ENCODE data around the gene LAG3.

DNA sequence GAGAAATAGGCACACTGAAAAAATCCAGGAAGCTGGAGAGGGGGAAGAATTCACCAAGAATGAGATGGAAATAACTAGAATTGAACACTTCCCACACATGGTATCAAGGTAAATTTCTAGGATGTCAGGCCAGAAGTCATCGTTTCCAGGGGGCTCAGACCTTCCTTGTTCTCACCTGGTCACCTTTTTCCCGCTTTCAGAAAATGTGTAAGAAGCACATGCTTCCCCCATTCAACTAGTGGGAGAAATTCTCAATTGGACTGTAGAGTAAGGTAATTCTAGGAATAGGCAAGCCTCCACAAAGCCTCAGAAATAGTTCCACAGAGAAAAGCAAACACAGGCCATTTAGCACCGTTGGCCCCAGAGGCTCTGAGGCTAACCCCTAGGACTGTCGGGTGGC is 8.9 kb upstream of the LAG3 start:
- TF ChIP-seq, protein P1, sequence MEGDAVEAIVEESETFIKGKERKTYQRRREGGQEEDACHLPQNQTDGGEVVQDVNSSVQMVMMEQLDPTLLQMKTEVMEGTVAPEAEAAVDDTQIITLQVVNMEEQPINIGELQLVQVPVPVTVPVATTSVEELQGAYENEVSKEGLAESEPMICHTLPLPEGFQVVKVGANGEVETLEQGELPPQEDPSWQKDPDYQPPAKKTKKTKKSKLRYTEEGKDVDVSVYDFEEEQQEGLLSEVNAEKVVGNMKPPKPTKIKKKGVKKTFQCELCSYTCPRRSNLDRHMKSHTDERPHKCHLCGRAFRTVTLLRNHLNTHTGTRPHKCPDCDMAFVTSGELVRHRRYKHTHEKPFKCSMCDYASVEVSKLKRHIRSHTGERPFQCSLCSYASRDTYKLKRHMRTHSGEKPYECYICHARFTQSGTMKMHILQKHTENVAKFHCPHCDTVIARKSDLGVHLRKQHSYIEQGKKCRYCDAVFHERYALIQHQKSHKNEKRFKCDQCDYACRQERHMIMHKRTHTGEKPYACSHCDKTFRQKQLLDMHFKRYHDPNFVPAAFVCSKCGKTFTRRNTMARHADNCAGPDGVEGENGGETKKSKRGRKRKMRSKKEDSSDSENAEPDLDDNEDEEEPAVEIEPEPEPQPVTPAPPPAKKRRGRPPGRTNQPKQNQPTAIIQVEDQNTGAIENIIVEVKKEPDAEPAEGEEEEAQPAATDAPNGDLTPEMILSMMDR (IDR thresholded peaks at IDR 0.05 in 8 of 11, conservative IDR thresholded peaks at IDR 0.05 in 3 of 11) = no peak
- TF ChIP-seq POLR2A (IDR thresholded peaks at IDR 0.05) (no peak), POLR2AphosphoS5 (IDR thresholded peaks at IDR 0.05) (no peak)

Data from spleen (tissue), 7 donors.